ENCODE data around the gene NOTCH1.

NOTCH1 gene

DNA sequence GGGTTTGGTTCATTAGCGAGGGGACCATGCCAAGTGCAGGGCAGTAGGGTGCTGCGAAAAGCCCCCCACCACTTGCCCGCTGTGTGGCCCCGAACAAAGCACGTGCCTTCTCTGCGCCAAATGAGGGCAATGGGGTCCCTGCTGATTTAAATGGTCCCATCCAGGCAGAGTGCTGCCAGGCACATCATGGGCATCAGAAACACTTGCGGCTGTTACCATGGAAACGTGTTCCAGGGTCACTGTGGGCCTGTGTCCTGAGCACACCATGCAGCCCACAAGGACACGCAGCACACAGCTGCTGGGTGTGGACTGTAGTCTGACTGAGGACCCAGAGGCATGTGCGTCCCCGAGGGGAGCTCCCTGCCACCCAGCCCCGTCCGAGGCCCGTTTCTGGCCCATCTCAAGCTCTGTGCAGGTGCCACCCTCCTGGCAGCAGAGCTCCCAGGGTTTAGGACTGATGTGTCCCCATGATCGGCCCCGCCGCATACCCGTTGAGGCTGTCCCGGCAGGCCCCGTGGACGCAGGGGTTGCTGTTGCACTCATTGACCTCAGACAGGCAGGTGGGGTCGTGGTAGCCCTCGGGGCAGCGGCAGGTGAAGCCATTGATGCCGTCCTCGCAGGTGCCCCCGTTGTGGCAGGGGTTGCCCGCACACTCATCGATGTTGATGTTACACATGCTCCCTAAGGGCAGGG lies 31.7 kb downstream of the NOTCH1 start:
- no peak for DNase-seq

DNA sequence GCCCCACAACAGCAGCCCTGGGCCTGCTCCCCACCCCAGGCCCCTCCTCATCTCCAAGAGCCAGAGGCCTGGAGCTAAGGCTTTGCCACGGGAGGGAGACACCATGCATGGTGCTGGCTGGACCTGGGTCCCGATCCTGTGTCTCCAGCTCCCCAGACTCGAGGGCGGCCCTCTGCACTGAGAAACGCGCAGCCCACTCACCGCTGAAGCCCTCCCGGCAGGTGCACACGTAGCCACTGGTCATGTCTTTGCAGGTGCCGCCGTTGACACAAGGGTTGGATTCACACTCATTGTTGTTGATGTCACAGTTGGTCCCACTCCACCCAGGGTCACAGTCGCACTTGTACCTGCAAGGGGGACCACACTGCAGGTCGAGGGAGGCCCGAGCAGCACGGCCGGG lies 32.7 kb downstream of the NOTCH1 start:
- DNase-seq, result peak; percentile 17

DNA sequence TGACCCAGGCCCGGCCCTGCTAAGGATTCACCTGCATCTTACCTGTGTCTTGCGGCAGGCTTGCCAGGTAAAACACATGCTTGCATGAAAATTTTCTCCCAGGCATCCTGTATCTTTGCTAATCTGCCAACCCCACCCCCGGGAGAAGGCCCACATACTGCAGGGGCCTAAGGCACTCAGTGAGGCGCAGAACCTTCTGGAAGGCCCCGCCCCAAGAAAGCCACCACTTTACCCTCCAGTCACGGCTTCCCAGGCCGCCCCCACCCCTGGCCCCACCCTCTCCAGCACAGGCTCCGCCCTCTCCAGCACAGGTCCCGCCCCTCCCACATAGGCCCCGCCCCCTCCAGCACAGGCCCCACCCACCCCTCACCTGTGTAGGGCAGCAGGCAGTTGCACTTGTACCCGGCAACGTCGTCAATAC lies 33.2 kb downstream of the NOTCH1 start:
- DNase-seq, result no peak

DNA sequence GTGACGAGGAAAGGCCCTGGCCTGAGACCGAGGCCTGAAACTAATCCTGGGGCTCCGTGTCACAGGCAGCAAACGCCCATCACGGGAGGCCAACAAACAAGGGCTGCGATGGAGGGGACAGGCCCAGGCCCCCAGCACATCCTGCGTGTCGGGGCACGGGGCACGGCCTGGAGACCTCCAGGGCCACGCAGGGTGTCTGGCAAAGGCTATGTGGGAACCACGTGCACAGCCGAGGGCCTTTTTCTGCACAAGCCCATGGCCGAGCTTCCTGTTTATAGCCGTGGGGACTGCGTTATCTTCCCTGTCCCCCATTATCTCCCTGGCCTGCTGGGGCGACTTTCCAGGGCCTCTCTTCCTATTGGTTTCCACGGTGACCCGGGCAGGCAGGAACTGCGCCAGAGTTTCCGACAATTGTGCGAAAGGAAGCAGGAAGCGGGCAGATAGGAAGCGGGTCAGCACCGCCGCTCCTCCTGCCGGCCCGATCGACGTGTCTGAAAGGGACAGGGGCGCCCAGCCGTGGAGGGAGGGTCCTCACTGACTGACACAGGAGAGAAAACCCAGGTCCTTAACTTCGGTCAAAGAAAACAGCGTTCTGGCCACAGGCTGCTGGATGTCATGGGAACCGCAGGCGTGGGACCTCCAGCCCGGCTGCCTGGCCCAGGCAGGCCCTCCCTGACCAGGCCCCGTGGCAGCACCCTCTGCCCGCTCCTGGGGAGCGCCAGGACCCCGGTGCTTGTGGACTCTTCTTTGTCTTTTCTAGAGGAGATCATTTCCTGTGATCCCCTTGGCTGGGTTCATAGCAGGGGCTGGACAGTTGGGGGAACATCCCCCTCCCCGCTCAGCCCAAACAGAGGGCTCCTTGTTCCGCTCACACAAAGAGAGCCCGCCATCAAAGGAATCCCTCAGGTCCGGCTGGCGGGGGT lies 33.9 kb downstream of the NOTCH1 start:
- peak; percentile 79 for DNase-seq

DNA sequence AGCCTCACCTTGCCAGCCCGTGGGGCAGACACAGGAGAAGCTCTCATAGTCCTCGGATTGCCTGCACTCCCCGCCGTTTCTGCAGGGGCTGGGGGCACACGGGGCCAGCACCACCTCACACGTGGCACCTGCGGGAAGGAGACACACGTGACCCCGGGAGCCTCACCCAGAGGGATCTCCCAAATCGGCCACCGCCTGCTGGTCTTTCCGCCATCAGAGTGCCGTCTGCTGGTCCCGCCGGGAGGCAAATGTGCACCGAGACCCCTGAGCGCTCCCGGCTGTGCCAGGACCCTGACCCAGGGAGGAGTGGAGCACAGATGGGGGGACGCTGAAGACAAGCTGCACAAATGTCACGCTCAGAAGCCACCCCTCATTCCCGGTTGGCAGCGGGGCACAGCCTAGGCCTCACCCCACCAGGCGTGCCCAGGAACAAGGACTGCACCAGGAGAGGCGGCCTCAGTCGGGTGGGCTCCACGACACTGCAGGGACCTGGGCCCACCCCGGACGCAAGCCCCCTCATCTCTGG lies 34.6 kb downstream of the NOTCH1 start:
- DNase-seq, result no peak

DNA sequence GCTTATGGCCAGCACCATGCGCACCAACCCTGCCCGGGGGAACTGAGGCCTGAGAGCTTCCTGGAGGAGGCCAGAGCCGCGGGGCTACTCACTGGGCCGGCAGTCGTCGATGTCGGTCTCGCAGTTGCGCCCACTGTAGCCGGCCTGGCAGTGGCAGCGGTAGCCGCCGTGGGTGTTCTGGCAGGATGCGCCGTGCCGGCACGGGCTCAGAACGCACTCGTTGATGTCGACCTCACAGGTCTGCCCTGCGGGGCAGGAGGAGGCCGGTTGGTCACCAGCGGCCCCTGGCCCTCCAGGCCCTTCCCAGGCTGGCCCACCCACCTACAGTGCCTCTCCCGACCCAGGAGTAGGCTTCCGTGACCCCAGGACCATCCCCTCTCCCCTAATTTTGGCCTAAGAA lies 35.3 kb downstream of the NOTCH1 start:
- no peak for DNase-seq

DNA sequence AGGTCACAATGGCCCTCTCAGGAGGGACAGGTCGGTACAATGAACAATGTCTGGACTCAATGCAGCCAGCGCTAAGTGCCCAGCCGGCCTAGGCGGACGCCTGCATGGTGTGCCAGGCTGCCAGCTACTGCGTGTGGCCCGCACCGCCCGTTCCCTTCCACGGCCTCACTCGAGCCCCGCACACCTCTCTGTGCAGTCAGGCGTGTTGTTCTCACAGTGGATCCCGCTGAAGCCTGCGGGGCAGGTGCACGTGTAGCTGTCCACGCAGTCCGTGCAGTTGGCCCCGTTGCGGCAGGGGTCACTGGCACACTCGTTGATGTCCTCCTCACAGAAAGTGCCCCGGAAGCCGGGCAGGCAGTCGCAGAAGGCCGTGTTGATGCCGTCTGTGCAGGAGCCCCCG lies 36.3 kb downstream of the NOTCH1 start:
- no peak for DNase-seq

DNA sequence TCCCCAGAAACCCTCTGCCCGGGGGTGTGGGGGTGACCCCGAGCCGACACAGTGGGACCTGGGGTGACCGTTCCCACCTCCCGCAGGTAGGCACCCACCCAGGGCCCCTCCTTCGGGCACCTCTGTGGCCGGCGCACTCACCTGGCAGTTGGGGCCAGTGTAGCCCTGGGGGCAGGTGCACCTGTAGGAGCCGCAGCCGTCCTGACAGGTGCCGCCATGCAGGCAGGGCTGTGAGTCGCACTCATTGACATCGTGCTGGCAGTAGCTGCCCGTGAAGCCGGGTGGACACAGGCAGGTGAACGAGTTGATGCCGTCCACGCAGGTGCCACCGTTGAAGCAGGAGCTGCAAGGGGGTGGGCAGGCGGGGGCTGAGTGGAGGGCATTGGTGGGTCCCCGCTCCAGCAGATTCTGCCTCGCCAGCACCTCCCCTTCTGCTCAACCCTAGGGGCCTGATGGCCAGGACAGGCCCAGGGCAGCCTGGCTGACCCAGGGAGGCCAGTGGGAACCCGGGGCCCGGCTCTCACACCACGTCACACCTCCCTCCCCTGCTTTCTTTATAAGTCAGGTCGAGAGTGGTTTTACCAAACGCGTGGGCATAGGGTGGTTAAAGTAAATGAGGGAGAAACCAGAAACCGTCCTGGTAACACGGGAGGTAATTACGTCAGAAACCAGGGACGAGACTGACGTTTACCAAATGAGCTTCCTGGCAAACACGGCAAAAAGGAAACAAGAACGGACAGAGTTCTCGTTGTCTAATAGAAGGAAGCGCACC lies 36.9 kb downstream of the NOTCH1 start:
- no peak for DNase-seq

DNA sequence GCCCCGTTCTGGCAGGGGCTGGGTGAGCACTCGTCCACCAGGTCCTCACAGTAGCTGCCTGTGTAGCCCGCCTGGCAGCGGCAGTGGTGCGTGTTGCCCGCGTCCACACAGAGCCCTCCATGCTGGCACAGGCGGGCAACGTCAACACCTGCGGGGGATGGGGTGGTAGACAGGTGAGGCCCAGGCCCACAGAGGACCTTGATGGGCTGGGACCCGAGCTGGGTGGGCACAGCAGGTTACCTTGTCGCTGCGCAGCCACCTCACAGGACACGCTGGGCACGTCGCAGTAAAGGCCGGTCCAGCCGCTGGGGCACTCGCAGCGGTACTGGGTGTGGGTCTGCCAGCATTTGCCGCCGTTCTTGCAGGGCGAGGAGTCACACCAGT lies 37.9 kb downstream of the NOTCH1 start:
- no peak for DNase-seq

DNA sequence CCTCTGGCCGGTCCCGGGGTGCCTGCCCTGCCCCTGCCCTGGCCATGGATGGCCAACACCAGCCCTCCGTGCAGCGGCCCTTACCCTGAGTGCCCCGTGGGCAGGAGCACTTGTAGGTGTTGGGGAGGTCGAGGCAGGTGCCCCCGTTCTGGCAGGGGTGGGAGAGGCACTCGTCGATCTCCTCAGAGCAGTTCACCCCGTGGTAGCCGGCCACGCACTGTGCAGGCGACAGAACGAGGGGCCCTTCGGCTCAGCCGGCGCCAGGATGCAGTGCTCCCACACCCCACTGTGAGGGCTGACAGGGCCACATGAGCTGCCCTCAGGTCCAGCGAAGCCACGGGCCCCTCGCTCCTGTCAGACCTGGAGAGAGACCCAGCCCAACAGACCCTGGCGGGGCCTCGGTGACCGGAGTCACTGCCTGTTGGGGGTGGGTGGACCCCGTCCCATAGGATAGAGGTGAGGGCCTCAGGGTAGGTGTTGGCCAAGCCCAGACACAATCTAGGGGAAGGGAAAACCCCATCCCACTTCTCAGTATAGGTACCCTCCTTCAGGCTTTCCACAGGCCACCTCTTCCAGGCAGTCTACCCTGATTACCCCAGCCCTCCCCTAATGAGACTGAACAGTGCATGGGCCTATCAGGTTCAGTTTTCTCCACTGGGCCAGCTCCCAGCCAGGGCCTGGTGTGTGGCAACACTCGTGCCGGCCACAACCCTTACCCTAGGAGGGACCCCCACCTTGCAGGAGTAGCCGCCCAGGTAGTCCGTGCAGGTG lies 38.4 kb downstream of the NOTCH1 start:
- no peak for DNase-seq

DNA sequence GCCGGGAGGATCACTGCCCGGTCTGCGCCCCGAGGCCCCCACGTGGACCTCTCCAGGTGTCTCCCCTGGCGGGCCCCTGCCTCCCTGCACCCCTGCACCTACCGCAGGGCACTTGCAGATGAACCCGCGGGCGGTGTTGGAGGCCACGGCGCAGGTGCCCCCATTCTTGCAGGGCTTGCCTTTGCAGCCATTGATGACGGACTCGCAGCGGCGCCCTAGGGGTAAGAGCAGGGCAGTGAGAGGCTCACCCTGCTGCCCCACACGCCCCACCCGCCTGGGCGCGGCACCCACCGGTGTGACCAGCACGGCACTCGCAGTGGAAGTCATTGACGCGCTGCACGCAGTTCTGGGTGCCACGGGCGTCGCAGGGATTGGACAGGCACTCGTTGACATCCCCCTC lies 39.4 kb downstream of the NOTCH1 start:
- DNase-seq, result no peak

DNA sequence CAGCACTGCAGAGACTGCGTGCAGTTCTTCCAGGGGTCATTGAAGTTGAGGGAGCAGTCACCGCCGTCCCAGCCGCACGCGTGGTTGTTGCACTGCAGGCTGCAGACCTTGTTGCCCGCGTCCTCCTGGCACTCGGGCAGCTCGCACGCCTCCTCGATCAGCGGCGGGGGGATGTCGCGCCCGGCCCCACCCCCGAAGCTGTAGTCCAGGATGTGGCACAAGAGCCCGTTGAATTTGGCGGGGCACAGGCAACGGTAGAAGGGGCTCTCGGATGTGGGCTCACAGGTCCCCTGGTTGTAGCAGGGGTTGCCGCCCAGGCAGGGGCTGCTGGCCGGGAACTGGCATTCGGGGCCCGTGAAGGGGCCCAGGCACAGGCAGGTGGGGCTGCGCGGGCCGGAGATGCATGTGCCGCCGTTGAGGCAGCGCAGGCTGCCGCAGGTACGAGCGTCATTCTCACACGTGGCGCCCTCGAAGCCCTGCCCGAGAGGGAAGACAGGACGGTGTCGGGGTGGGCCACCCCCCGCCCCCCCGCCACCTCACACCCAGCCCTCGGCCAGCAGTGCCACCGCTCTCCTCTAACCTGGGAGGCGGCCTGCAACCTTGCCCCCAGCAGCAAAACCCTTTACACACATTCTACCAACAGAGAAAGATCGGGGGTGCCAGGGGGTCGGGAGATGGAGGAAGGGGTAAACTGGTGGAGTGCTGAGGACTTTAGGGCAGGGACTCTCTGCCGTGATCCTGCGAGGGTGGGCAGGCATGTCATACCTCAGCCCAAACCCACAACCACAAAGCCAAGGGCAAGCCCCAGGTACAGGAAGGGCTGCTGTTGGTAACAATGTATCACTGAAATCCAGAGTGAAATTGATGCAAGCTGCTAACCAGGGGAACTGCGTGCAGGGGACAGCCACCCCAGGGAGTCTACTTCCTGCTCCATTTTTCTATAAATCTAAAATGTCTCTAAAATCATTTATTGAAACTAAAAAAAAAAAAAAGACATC lies 40.1 kb downstream of the NOTCH1 start:
- DNase-seq, result no peak

DNA sequence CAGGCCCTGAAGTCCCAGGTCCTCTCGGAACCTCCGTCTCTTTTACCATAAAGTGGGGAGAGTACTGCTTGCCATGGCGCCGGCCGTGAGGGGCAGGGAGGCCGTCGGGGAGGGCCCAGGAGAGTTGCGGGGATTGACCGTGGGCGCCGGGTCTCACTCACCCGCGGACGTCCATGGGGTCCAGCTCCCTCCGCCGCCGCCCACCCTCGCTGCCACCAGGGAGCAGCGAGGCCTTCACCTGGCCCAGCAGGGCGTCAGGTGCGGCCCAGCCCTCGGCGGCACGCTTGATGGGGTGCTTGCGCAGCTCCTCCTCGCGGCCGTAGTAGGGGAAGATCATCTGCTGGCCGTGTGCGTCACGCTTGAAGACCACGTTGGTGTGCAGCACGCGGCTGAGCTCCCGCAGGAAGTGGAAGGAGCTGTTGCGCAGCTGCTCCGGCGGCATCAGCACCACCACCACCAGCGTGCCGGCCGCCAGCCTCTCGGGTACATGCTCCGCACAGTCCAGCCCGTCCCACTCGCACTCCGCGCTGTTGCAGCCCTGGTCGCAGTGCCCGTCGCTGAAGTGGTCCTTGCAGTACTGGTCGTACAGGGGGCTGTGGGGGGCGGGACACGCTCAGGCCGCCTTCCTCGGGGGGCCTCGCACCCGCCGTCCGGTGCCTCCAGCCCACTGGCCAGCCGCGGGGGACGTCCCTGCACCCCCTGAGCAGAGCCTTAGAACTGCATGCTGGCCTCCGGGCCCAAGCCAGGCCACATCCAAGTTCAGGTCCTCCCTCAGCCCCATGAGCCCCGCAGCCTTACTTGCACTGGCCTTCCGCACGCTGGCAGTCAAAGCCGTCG lies 41.1 kb downstream of the NOTCH1 start:
- DNase-seq, result no peak

DNA sequence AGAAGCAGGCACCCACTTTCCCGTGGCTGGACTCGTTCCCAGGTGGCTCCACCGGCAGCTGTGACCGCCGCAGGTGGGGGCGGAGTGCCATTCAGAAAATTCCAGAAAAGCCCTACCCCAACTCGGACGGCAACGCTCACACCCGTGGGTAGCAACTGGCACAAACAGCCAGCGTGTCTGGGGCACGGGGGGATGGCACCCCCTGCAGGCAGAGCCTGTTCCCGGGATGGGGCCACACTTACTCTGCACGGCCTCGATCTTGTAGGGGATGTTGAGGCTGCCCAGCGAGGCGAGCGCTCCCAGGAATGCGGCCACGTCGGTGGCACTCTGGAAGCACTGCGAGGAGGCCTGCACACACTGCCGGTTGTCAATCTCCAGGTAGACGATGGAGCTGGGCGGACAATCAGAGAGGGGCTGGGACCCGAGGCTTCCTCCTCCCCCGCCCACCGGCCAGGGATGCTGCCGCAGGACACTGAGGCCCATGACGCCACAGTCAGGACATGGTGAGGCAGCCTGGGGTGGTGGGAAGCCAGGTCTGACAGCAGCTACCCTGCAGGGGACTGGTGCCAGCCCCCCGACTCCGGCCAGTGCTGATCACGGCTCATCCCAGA lies 42.8 kb downstream of the NOTCH1 start:
- DNase-seq, result no peak

DNA sequence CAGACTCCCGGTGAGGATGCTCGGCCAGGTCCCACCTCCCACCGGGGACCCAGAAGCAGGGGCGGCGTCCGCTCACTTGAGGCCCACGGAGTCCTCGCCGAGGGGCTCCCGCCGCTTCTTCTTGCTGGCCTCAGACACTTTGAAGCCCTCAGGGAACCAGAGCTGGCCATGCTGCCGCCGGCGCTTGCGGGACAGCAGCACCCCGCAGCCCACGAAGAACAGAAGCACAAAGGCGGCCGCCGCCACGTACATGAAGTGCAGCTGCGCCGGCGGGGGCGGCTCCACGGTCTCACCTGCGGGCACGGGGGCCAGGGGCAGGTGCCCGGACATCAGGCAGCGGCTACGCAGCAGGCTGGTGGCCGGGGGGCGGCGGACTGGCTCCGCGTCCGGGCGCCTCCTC lies 43.7 kb downstream of the NOTCH1 start:
- DNase-seq, result no peak

DNA sequence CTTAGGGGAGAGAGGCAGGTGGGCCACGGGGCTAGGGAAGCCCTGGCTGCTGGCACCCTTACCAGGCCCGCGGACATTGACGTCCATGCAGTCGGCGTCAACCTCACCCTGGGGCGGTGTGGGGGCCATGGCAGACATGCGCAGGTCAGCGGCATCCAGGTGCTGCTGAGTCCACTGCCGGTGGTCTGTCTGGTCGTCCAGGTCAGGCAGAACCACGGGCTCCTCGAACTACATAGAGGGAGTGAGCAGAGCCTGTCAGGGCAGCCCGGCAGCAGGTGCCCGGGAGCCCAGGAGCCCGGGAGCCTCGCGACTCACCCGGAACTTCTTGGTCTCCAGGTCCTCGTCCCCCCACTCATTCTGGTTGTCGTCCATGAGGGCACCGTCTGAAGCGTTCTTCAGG lies 44.2 kb downstream of the NOTCH1 start:
- DNase-seq, result no peak

DNA sequence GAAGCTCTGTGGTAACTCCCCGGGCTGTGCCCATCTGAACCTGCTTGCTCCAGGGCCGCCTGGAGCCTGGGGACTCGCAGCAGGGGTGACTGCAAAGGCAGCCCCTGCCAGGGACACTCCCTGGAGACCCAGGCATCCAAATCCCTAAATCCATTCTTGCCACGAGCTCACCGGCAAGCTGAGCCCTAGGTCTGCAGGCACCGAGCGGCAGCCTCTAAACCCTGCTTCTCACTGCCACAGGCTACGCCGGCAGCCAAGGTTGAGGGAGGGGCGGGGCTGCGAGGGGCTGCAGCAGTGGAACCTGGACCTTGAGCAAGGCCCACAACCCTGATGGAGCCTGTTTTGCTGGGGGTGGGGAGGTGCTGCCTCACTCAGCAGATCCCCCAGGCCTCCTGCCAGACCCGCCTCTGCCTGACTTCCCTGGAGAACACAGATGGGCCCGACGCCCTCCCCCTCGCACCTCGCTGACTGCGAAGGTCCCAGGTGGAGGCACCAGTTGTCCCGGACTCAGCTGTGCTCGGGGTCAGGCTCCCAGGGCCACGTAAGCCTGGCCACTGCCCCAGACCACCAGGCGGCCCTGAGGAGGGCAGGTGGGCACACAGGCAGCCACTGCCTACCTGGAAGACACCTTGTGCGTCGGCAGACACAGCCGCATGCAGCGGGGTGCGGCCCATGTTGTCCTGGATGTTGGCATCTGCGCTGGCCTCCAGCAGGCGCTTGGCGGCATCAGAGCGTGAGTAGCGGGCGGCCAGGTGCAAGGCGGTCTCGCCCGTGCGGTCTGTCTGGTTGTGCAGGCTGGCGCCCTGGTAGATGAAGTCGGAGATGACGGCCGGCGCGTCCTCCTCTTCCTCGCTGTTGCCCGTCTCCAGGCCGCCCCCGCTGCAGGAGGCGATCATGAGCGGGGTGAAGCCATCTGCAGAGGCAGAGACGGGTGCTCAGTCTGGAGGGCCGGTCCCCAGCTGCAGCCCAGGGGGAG lies 45.6 kb downstream of the NOTCH1 start:
- DNase-seq, result no peak
